HuH-7 (cell line): ENCODE measurements around the gene MRPS9.

Source experiments
- DNase-seq: peaks from one replicate; pipeline ENCODE4 v3.0.0; 2011; ENCODE audit warnings: low spot score

The MRPS9 gene

GRCh38 chr2:105080461-105080860 lies 42.6 kb downstream of the MRPS9 start:
- DNase-seq: no peak

GRCh38 chr2:105081006-105081601 lies 43.2 kb downstream of the MRPS9 start:
- DNase-seq: no peak

- no peak for DNase-seq
Measured at GRCh38 chr2:105082107-105082506, 44.2 kb downstream of the MRPS9 start.

GRCh38 chr2:105085525-105085924 lies 47.7 kb downstream of the MRPS9 start:
- no peak for DNase-seq

- DNase-seq: no peak
Measured at GRCh38 chr2:105087273-105087672, 49.4 kb downstream of the MRPS9 start.

GRCh38 chr2:105090091-105090490 lies 52.2 kb downstream of the MRPS9 start:
- DNase-seq: no peak

- DNase-seq: no peak
Measured at GRCh38 chr2:105092797-105093196, 54.9 kb downstream of the MRPS9 start.

- DNase-seq: no peak
Measured at GRCh38 chr2:105099153-105099552, 61.3 kb downstream of the MRPS9 start.

- DNase-seq: no peak
Measured at GRCh38 chr2:105100046-105100840, 62.4 kb downstream of the MRPS9 start.

- DNase-seq: no peak
Measured at GRCh38 chr2:105102001-105102400, 64.1 kb downstream of the MRPS9 start.

- no peak for DNase-seq
Measured at GRCh38 chr2:105102963-105103421, 65.1 kb downstream of the MRPS9 start.

GRCh38 chr2:105103481-105103880 lies 65.6 kb downstream of the MRPS9 start:
- DNase-seq: no peak

- DNase-seq: no peak
Measured at GRCh38 chr2:105104208-105104731, 66.4 kb downstream of the MRPS9 start.

GRCh38 chr2:105110295-105110829 lies 72.5 kb downstream of the MRPS9 start:
- no peak for DNase-seq

GRCh38 chr2:105111365-105112150 lies 73.7 kb downstream of the MRPS9 start:
- DNase-seq: no peak

GRCh38 chr2:105112345-105112744 lies 74.5 kb downstream of the MRPS9 start:
- no peak for DNase-seq

- DNase-seq: no peak
Measured at GRCh38 chr2:105113616-105114291, 75.9 kb downstream of the MRPS9 start.

- DNase-seq: peak; percentile 86
Measured at GRCh38 chr2:105114551-105114950, 76.7 kb downstream of the MRPS9 start.

GRCh38 chr2:105116348-105116747 lies 78.5 kb downstream of the MRPS9 start:
- DNase-seq: no peak

- DNase-seq: no peak
Measured at GRCh38 chr2:105117565-105117964, 79.7 kb downstream of the MRPS9 start.

GRCh38 chr2:105118960-105119359 lies 81.1 kb downstream of the MRPS9 start:
- no peak for DNase-seq

- no peak for DNase-seq
Measured at GRCh38 chr2:105121434-105121833, 83.6 kb downstream of the MRPS9 start.
